ENCODE data around the gene PTPRM.

PTPRM gene

GRCh38 chr18:7812431-7813063, 245.4 kb downstream of the PTPRM start:
- Histone ChIP-seq H3K79me2 (ENCODE audit: insufficient read depth, low read depth) (no peaks in the 10 kb centered on the region), H3K4me2 (no peak overlapping the region), H3K4me3 (IDR thresholded peaks at IDR 0.05; ENCODE audit: insufficient read depth, low read depth, low read length) (no peak overlapping the region), H2AFZ (ENCODE audit: low read depth) (no peak overlapping the region), H3K36me3 (ENCODE audit: insufficient read depth) (no peaks in the 10 kb centered on the region), H3K4me1 (ENCODE audit: low read depth, poor library complexity, severe bottlenecking) (no peaks in the 10 kb centered on the region), H3K9ac (no peak overlapping the region), H4K20me1 (ENCODE audit: insufficient read depth) (no peaks in the 10 kb centered on the region), H3K27ac (no peak overlapping the region), H3K27me3 (ENCODE audit: insufficient read depth, low read depth) (no peaks in the 10 kb centered on the region)
- no peak for TF ChIP-seq CTCF (conservative IDR thresholded peaks at IDR 0.05; ENCODE audit: low read depth, low read length)

GRCh38 chr18:7813131-7813530, 246.0 kb downstream of the PTPRM start:
- Histone ChIP-seq H3K9ac (no peak overlapping the region), H3K4me1 (ENCODE audit: low read depth, poor library complexity, severe bottlenecking) (no peaks in the 10 kb centered on the region), H3K27me3 (ENCODE audit: insufficient read depth, low read depth) (no peaks in the 10 kb centered on the region), H3K36me3 (ENCODE audit: insufficient read depth) (no peaks in the 10 kb centered on the region), H3K4me3 (IDR thresholded peaks at IDR 0.05; ENCODE audit: insufficient read depth, low read depth, low read length) (no peak overlapping the region), H2AFZ (ENCODE audit: low read depth) (no peak overlapping the region), H3K4me2 (no peak overlapping the region), H3K27ac (no peak overlapping the region), H4K20me1 (ENCODE audit: insufficient read depth) (no peaks in the 10 kb centered on the region), H3K79me2 (ENCODE audit: insufficient read depth, low read depth) (no peaks in the 10 kb centered on the region)
- no peak for TF ChIP-seq CTCF (conservative IDR thresholded peaks at IDR 0.05; ENCODE audit: low read depth, low read length)

GRCh38 chr18:7814754-7815315, 247.7 kb downstream of the PTPRM start:
- H4K20me1 ChIP-seq (ENCODE audit: insufficient read depth): no peaks in the 10 kb centered on the region
- H3K27me3 ChIP-seq (ENCODE audit: insufficient read depth, low read depth): no peaks in the 10 kb centered on the region

GRCh38 chr18:7815787-7816186, 248.7 kb downstream of the PTPRM start:
- H3K4me3 ChIP-seq (IDR thresholded peaks at IDR 0.05; ENCODE audit: insufficient read depth, low read depth, low read length): no peak overlapping the region
- no peak for TF ChIP-seq CTCF (conservative IDR thresholded peaks at IDR 0.05; ENCODE audit: low read depth, low read length)
- no peak overlapping the region for H2AFZ ChIP-seq (ENCODE audit: low read depth)
- H3K79me2 ChIP-seq (ENCODE audit: insufficient read depth, low read depth): no peaks in the 10 kb centered on the region
- no peaks in the 10 kb centered on the region for H3K4me1 ChIP-seq (ENCODE audit: low read depth, poor library complexity, severe bottlenecking)
- no peak overlapping the region for H3K9ac ChIP-seq
- no peak overlapping the region for H3K27ac ChIP-seq
- no peaks in the 10 kb centered on the region for H3K36me3 ChIP-seq (ENCODE audit: insufficient read depth)
- H4K20me1 ChIP-seq (ENCODE audit: insufficient read depth): no peaks in the 10 kb centered on the region
- no peak overlapping the region for H3K4me2 ChIP-seq
- H3K27me3 ChIP-seq (ENCODE audit: insufficient read depth, low read depth): no peaks in the 10 kb centered on the region

More at GRCh38 chr18:7814754-7815315, 247.7 kb downstream of the PTPRM start:
- no peaks in the 10 kb centered on the region for H3K36me3 ChIP-seq (ENCODE audit: insufficient read depth)
- H3K27ac ChIP-seq: no peak overlapping the region
- H3K4me2 ChIP-seq: no peak overlapping the region
- no peak overlapping the region for H3K9ac ChIP-seq
- no peak overlapping the region for H2AFZ ChIP-seq (ENCODE audit: low read depth)
- no peak for TF ChIP-seq CTCF (conservative IDR thresholded peaks at IDR 0.05; ENCODE audit: low read depth, low read length)
- H3K79me2 ChIP-seq (ENCODE audit: insufficient read depth, low read depth): no peaks in the 10 kb centered on the region
- H3K4me1 ChIP-seq (ENCODE audit: low read depth, poor library complexity, severe bottlenecking): no peaks in the 10 kb centered on the region
- H3K4me3 ChIP-seq (IDR thresholded peaks at IDR 0.05; ENCODE audit: insufficient read depth, low read depth, low read length): no peak overlapping the region

Measured in KMS-11 (cell line).